Calu3 (cell line): ENCODE data around the gene PHF19. TPM values are rescaled to one million over a fixed set of nuclear protein-coding genes. Genes with fewer than 3 reads are reported as not detected.

Experiments used
- BruUV-seq: library from RNA; stranded (reverse); fragments of 400-500 nt; replicated peaks from 2 replicates; lab custom pipeline; 2021; lab: Mats Ljungman, UMichigan
- CTCF ChIA-PET: fragments of 300-600 bp; sonication (Branson Sonifier 250); formaldehyde crosslinking; loops from one replicate; lab custom pipeline; 2022; ENCODE audit warnings: antibody characterized with exemption; lab: Charles Lee
- DNase-seq: peaks from one replicate; pipeline ENCODE4 v3.0.0; 2022
- H3K27ac Mint-ChIP-seq: one replicate; pipeline ENCODE4 v1.8.0; 2022; ENCODE audit warnings: mixed read lengths; ENCODE audit not compliant: unreplicated experiment
- H3K27me3 Mint-ChIP-seq: one replicate; pipeline ENCODE4 v1.8.0; 2022; ENCODE audit warnings: mixed read lengths; ENCODE audit not compliant: unreplicated experiment
- H3K36me3 Mint-ChIP-seq: one replicate; pipeline ENCODE4 v1.8.0; 2022; ENCODE audit warnings: mild to moderate bottlenecking, moderate library complexity, mixed read lengths; ENCODE audit not compliant: insufficient read depth, unreplicated experiment
- H3K4me1 Mint-ChIP-seq: one replicate; pipeline ENCODE4 v1.8.0; 2022; ENCODE audit warnings: mild to moderate bottlenecking, low read depth, mixed read lengths; ENCODE audit not compliant: unreplicated experiment
- H3K4me3 Mint-ChIP-seq: one replicate; pipeline ENCODE4 v1.8.0; 2022; ENCODE audit warnings: mild to moderate bottlenecking, low read depth, moderate library complexity, mixed read lengths; ENCODE audit not compliant: unreplicated experiment
- H3K9me3 Mint-ChIP-seq: one replicate; pipeline ENCODE4 v1.8.0; 2022; ENCODE audit warnings: low read depth, mixed read lengths; ENCODE audit not compliant: unreplicated experiment
- intact Hi-C: fragments of 100-400 bp; cut with micrococcal nuclease; formaldehyde crosslinking; loops from one replicate; pipeline ENCODE4 v1.10.0; 2022; ENCODE audit not compliant: unreplicated experiment
- total RNA-seq: library from RNA; stranded (reverse); gene quantifications from 2 replicates; pipeline ENCODE4 v1.2.3, GENCODE V29; 2022
- TF ChIP-seq, protein P1 (sequence below): fragments of 200-600 bp; IDR thresholded peaks from one replicate; pipeline ENCODE4 v1.8.0; 2022; ENCODE audit warnings: antibody characterized with exemption; ENCODE audit not compliant: unreplicated experiment

PHF19 gene
- total RNA-seq, 1 experiment from 2014 or later = 44.5 TPM

GRCh38 chr9:120873512-120873911 lies 3.5 kb downstream of the PHF19 start:
- peaks cover 46% of the 10 kb centered on the region for H3K4me1 Mint-ChIP-seq

DNA sequence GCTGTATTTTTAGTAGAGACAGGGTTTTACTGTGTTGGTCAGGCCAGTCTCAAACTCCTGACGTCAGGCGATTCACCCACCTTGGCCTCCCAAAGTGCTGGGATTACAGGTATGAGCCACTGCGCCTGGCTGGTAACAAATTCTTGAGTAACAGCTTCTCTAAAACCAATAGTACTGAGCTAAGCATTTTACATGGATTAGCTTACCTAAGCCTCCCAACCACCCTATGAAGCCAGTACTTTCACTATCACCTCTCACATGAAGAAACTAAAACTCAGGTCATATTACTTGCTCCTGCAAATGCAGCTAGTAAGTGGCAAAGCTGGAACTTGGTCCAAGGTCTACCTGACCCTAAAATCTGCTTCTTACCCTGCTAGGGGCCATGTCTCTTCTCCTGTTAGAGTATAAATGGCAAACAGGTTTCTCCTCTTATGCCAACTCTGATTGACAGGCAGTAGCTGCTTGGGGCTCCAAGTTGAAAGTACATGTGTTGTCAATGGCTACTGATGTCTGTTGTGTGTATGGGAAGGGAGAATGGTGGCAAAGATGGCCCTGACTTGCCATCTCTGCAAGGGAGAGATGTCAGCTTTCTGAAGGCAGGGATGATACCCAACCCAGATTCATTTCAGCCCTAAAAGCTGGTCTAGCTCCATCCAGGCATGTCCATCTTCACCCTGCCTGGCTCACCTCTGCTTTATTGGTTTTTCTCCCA lies 4.0 kb downstream of the PHF19 start:
- Mint-ChIP-seq H3K27me3 (no peaks in the 10 kb centered on the region), H3K27ac (peak overlapping the region; percentile 60), H3K9me3 (no peaks in the 10 kb centered on the region), H3K4me1 (peaks cover 40% of the 10 kb centered on the region), H3K4me3 (no peak overlapping the region), H3K36me3 (peaks cover 36% of the 10 kb centered on the region)
- TF ChIP-seq, protein P1, sequence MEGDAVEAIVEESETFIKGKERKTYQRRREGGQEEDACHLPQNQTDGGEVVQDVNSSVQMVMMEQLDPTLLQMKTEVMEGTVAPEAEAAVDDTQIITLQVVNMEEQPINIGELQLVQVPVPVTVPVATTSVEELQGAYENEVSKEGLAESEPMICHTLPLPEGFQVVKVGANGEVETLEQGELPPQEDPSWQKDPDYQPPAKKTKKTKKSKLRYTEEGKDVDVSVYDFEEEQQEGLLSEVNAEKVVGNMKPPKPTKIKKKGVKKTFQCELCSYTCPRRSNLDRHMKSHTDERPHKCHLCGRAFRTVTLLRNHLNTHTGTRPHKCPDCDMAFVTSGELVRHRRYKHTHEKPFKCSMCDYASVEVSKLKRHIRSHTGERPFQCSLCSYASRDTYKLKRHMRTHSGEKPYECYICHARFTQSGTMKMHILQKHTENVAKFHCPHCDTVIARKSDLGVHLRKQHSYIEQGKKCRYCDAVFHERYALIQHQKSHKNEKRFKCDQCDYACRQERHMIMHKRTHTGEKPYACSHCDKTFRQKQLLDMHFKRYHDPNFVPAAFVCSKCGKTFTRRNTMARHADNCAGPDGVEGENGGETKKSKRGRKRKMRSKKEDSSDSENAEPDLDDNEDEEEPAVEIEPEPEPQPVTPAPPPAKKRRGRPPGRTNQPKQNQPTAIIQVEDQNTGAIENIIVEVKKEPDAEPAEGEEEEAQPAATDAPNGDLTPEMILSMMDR = no peak
- intact Hi-C loops = no loop called here
- BruUV-seq = no TSS peak
- CTCF ChIA-PET = no interaction called here
- DNase-seq = no peak

More at GRCh38 chr9:120873512-120873911, 3.5 kb downstream of the PHF19 start:
- intact Hi-C loops = no loop called here
- peak overlapping the region; percentile 60 for H3K27ac Mint-ChIP-seq
- BruUV-seq = no TSS peak
- peaks cover under 1% of the 10 kb centered on the region for H3K27me3 Mint-ChIP-seq
- peaks cover 37% of the 10 kb centered on the region for H3K36me3 Mint-ChIP-seq
- CTCF ChIA-PET = no interaction called here
- no peak overlapping the region for H3K4me3 Mint-ChIP-seq
- TF ChIP-seq, protein P1 = no peak
- peak; percentile 69 for DNase-seq
- no peaks in the 10 kb centered on the region for H3K9me3 Mint-ChIP-seq

- peaks cover 24% of the 10 kb centered on the region for H3K4me1 Mint-ChIP-seq
- no peak overlapping the region for H3K27ac Mint-ChIP-seq
- DNase-seq = no peak
- intact Hi-C loops = no loop called here
- TF ChIP-seq, protein P1 = no peak
- CTCF ChIA-PET = no interaction called here
- no peak overlapping the region for H3K4me3 Mint-ChIP-seq
- no TSS peak for BruUV-seq
- H3K36me3 Mint-ChIP-seq = peaks cover 19% of the 10 kb centered on the region
- no peaks in the 10 kb centered on the region for H3K9me3 Mint-ChIP-seq
- no peaks in the 10 kb centered on the region for H3K27me3 Mint-ChIP-seq
Measured at GRCh38 chr9:120870206-120870605, 6.8 kb downstream of the PHF19 start.

DNA sequence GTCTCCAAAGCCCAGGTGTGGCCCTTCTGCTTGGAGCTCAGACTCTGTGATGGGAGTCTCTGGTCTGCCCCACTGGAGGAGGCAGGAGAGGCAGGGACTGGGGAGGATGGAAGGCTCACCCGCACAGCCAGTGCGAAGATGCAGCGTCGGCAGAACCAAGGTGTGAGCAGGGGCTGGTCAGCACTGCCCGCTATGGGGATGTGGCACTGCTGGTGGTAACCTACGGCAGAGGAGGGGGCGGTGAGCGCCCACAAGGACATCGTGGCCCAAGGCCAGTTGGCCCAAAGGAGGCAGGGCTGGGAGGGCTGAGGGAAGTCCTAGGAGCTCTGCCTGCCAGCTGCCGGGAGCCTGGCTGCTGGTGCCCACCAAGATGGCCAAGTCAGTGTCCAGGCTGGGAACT lies 7.3 kb downstream of the PHF19 start:
- H3K4me1 Mint-ChIP-seq = peaks cover 19% of the 10 kb centered on the region
- TF ChIP-seq, protein P1 = no peak
- CTCF ChIA-PET = no interaction called here
- H3K27me3 Mint-ChIP-seq = no peaks in the 10 kb centered on the region
- no peak overlapping the region for H3K27ac Mint-ChIP-seq
- BruUV-seq = no TSS peak
- H3K4me3 Mint-ChIP-seq = no peak overlapping the region
- H3K36me3 Mint-ChIP-seq = peaks cover 19% of the 10 kb centered on the region
- no peaks in the 10 kb centered on the region for H3K9me3 Mint-ChIP-seq
- no peak for DNase-seq
- intact Hi-C loops = no loop called here
